ENCODE data around the gene RELN.

GRCh38 chr7:103699032-103699431, 290.4 kb downstream of the RELN start:
- TF ChIP-seq POLR2A (IDR thresholded peaks at IDR 0.05; ENCODE audit: low read depth, low read length) (no peak), TAF1 (IDR thresholded peaks at IDR 0.05; ENCODE audit: low read depth, low read length) (no peak), POU2F2 (IDR thresholded peaks at IDR 0.05; ENCODE audit: low read depth, low read length) (no peak), POLR2AphosphoS5 (IDR thresholded peaks at IDR 0.05; ENCODE audit: low read depth, low read length) (no peak), PAX5 (IDR thresholded peaks at IDR 0.05; ENCODE audit: insufficient read depth, low read length, severe bottlenecking) (no peak), SPI1 (IDR thresholded peaks at IDR 0.05; ENCODE audit: low read depth, low read length) (no peak)
